ENCODE results near the gene STK25.

STK25 gene

DNA sequence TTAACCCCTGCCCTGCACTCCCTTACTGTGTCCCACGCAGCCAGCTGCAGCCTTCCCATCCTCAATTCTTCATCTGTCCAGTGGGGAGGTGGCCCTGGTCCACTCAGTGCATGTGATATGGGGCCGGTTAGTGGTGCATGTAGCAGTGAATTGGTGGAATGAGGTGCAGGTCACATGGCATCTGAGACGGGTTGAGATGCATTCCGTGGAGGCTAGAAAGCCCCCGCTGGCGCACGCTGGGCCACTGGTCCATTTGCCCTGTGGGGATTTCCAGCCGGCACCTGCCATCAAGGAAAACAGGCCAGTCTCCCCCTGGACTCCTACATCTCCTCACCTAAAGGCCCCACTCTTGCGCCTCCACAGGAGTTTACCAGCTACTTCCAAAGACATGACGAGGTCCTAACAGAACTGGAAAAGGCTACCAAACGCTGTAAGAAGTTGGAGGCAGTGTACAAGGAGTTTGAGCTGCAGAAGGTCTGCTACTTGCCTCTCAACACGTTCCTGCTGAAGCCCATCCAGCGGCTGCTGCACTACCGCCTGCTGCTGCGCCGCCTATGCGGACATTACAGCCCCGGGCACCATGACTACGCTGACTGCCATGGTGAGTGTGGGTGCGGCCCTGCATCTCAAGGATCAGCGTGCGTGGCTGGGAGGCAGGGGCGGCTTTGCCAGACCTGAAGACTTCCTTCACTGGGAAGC, 40.5 kb downstream of the STK25 start:
- Histone ChIP-seq H3K27me3 (ENCODE audit: low read depth, low read length) (no peaks in the 10 kb centered on the region), H3K79me2 (ENCODE audit: low read length) (no peaks in the 10 kb centered on the region), H4K20me1 (ENCODE audit: insufficient read depth, low read length) (no peaks in the 10 kb centered on the region), H3K36me3 (replicated peaks; ENCODE audit: low read depth, low read length) (no peaks in the 10 kb centered on the region), H3K4me2 (ENCODE audit: low read length) (no peak overlapping the region), H3K27ac (ENCODE audit: low read length) (no peak overlapping the region), H3K4me1 (ENCODE audit: low read length) (no peaks in the 10 kb centered on the region), H3K4me3 (ENCODE audit: low read length) (no peak overlapping the region), H2AFZ (ENCODE audit: low read depth, low read length) (no peak overlapping the region), H3K9me3 (ENCODE audit: insufficient read depth, low read length) (no peaks in the 10 kb centered on the region), H3K9ac (ENCODE audit: low read length) (no peak overlapping the region)
- TF ChIP-seq, protein P1, sequence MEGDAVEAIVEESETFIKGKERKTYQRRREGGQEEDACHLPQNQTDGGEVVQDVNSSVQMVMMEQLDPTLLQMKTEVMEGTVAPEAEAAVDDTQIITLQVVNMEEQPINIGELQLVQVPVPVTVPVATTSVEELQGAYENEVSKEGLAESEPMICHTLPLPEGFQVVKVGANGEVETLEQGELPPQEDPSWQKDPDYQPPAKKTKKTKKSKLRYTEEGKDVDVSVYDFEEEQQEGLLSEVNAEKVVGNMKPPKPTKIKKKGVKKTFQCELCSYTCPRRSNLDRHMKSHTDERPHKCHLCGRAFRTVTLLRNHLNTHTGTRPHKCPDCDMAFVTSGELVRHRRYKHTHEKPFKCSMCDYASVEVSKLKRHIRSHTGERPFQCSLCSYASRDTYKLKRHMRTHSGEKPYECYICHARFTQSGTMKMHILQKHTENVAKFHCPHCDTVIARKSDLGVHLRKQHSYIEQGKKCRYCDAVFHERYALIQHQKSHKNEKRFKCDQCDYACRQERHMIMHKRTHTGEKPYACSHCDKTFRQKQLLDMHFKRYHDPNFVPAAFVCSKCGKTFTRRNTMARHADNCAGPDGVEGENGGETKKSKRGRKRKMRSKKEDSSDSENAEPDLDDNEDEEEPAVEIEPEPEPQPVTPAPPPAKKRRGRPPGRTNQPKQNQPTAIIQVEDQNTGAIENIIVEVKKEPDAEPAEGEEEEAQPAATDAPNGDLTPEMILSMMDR (IDR thresholded peaks at IDR 0.05; ENCODE audit: low read depth, low read length), result no peak
- no peak for TF ChIP-seq EZH2phosphoT487 (IDR thresholded peaks at IDR 0.05; ENCODE audit: low read depth)

DNA sequence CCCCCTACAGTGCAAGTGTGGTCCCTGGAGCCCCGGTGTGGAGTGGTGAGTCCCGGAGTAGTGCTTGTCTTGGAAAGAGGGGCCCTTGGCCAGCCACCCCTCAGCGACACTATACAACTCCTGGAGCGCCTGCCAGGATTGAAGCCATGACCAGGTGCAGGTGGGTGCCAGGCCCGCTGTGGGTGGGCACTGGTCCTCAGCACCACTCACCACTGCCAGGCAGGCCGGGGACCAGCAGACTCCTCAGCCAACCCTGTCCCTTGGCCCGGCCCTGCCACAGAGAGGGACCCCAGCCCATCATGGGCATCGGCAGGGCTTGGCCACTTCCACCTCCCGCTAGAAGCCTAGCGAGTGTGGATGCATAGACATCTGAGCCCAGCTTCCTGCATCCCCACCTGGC, 42.2 kb downstream of the STK25 start:
- TF ChIP-seq, protein P1 (IDR thresholded peaks at IDR 0.05; ENCODE audit: low read depth, low read length), result no peak
- TF ChIP-seq EZH2phosphoT487 (IDR thresholded peaks at IDR 0.05; ENCODE audit: low read depth), result no peak
- Histone ChIP-seq H2AFZ (ENCODE audit: low read depth, low read length) (no peak overlapping the region), H3K9me3 (ENCODE audit: insufficient read depth, low read length) (no peaks in the 10 kb centered on the region), H3K27ac (ENCODE audit: low read length) (no peak overlapping the region), H3K4me2 (ENCODE audit: low read length) (no peak overlapping the region), H3K27me3 (ENCODE audit: low read depth, low read length) (no peaks in the 10 kb centered on the region), H3K4me1 (ENCODE audit: low read length) (no peaks in the 10 kb centered on the region), H3K36me3 (replicated peaks; ENCODE audit: low read depth, low read length) (no peaks in the 10 kb centered on the region), H3K79me2 (ENCODE audit: low read length) (no peaks in the 10 kb centered on the region), H3K4me3 (ENCODE audit: low read length) (no peak overlapping the region), H4K20me1 (ENCODE audit: insufficient read depth, low read length) (no peaks in the 10 kb centered on the region), H3K9ac (ENCODE audit: low read length) (no peak overlapping the region)

DNA sequence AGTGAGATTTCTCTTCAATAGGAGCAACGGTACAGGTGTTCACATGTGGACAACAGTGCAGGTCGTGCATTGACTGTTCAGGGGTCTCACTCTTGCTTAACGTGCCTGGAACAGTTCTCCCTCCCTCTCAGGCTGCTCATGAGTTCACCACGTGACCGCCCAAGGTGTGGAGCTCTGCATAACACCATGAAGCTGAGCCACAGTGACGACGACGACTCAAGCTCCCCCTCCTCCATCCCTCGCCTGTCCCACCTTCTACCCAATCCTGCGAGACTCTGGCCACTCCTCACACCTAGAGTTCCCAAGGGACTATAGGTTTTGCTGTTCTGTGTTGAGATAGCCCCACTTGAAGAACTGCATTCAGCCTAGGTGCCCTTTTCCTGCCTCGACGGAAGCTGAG, 42.8 kb downstream of the STK25 start:
- H3K9ac ChIP-seq (ENCODE audit: low read length), result no peak overlapping the region
- H3K4me2 ChIP-seq (ENCODE audit: low read length), result no peak overlapping the region
- H4K20me1 ChIP-seq (ENCODE audit: insufficient read depth, low read length), result no peaks in the 10 kb centered on the region
- no peaks in the 10 kb centered on the region for H3K79me2 ChIP-seq (ENCODE audit: low read length)
- no peak overlapping the region for H2AFZ ChIP-seq (ENCODE audit: low read depth, low read length)
- no peaks in the 10 kb centered on the region for H3K9me3 ChIP-seq (ENCODE audit: insufficient read depth, low read length)
- no peaks in the 10 kb centered on the region for H3K4me1 ChIP-seq (ENCODE audit: low read length)
- H3K27me3 ChIP-seq (ENCODE audit: low read depth, low read length), result no peaks in the 10 kb centered on the region
- no peaks in the 10 kb centered on the region for H3K36me3 ChIP-seq (replicated peaks; ENCODE audit: low read depth, low read length)
- TF ChIP-seq EZH2phosphoT487 (IDR thresholded peaks at IDR 0.05; ENCODE audit: low read depth), result no peak
- TF ChIP-seq, protein P1 (IDR thresholded peaks at IDR 0.05; ENCODE audit: low read depth, low read length), result no peak
- no peak overlapping the region for H3K27ac ChIP-seq (ENCODE audit: low read length)
- H3K4me3 ChIP-seq (ENCODE audit: low read length), result no peak overlapping the region

DNA sequence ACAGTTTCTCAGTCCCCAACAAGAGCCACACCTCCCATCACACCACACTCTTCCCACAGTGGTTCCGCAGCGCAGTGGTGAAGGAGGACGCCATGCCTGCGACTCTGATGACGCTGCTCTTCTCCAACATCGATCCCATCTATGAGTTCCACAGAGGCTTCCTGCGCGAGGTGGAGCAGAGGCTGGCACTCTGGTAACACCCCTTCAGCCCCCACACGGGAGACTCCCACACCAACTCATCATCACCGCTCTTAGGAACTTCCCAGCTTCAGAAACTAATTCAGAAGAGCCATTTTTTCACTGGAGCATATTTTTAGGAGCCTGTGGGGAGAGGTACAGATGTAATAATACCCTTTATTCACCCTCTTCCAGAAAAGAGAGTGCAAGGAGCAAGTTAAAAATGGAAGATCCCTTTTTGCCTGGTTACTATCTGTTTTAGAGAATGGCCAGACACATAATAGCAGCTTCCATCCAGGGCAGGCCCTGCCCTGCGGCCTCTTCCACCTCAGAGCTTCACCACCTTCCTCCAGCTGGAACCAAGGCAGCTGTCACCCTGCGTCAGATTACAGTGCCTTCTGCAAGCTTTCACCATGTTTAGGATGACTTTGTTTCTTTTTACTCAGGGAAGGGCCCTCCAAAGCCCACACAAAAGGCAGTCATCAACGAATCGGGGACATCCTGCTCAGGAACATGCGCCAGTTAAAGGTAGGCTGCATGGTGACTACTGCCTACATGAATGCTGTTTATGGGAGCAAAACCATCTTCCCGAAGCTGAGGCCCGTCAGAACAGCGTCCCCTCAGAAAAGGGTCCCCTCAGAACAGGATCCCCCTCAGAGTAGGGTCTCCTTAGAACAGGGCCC, 44.9 kb downstream of the STK25 start:
- no peak overlapping the region for H3K4me2 ChIP-seq (ENCODE audit: low read length)
- H3K4me1 ChIP-seq (ENCODE audit: low read length), result no peaks in the 10 kb centered on the region
- TF ChIP-seq EZH2phosphoT487 (IDR thresholded peaks at IDR 0.05; ENCODE audit: low read depth), result no peak
- TF ChIP-seq, protein P1 (IDR thresholded peaks at IDR 0.05; ENCODE audit: low read depth, low read length), result no peak
- H3K9ac ChIP-seq (ENCODE audit: low read length), result no peak overlapping the region
- H3K27ac ChIP-seq (ENCODE audit: low read length), result no peak overlapping the region
- H3K9me3 ChIP-seq (ENCODE audit: insufficient read depth, low read length), result no peaks in the 10 kb centered on the region
- no peak overlapping the region for H2AFZ ChIP-seq (ENCODE audit: low read depth, low read length)
- no peaks in the 10 kb centered on the region for H3K79me2 ChIP-seq (ENCODE audit: low read length)
- no peaks in the 10 kb centered on the region for H4K20me1 ChIP-seq (ENCODE audit: insufficient read depth, low read length)
- no peak overlapping the region for H3K4me3 ChIP-seq (ENCODE audit: low read length)
- no peaks in the 10 kb centered on the region for H3K36me3 ChIP-seq (replicated peaks; ENCODE audit: low read depth, low read length)
- no peaks in the 10 kb centered on the region for H3K27me3 ChIP-seq (ENCODE audit: low read depth, low read length)
